BLaER1 treated with 17β-estradiol and CSF1 and Interleukin-3, amounts not matched to agents 10 nM and 100 nM (cell line): ENCODE data around the gene LRRC14B.
A peak's percentile ranks its signal among the peaks of the same experiment; 100 is the strongest.

ENCODE experiments used
- H3K27ac ChIP-seq, 11 experiments: shearing (Covaris generic); formaldehyde crosslinking; 2 replicates each; pipeline ENCODE4 v1.8.1; 2022
- H3K27me3 ChIP-seq, 11 experiments: shearing (Covaris generic); formaldehyde crosslinking; 2 replicates each; pipeline ENCODE4 v1.8.1; 2022
- H3K36me3 ChIP-seq, 11 experiments: shearing (Covaris generic); formaldehyde crosslinking; 2 replicates each; pipeline ENCODE4 v1.8.1; 2022
- H3K4me1 ChIP-seq, 10 experiments: shearing (Covaris generic); formaldehyde crosslinking; 2 replicates each; pipeline ENCODE4 v1.8.1; 2022
- H3K4me2 ChIP-seq, 11 experiments: shearing (Covaris generic); formaldehyde crosslinking; 2 replicates each; pipeline ENCODE4 v1.8.1; 2022
- H3K4me3 ChIP-seq, 10 experiments: shearing (Covaris generic); formaldehyde crosslinking; 2 replicates each; pipeline ENCODE4 v1.8.1; 2022
- H3K9ac ChIP-seq, 11 experiments: shearing (Covaris generic); formaldehyde crosslinking; 2 replicates each; pipeline ENCODE4 v1.8.1; 2022
- H3K9me3 ChIP-seq, 11 experiments: shearing (Covaris generic); formaldehyde crosslinking; replicated peaks in 1 of 11; 2 replicates each; pipeline ENCODE4 v1.8.1; 2022
- H4K20me1 ChIP-seq, 11 experiments: shearing (Covaris generic); formaldehyde crosslinking; 2 replicates each; pipeline ENCODE4 v1.8.1; 2022
- Cebpa-rat ChIP-seq, 11 experiments: shearing (Covaris generic); IDR thresholded peaks; 2 replicates each; pipeline ENCODE4 v1.8.1; 2022

Gene LRRC14B

GRCh38 chr5:200985-201384 lies 9.7 kb downstream of the LRRC14B start:
- Histone ChIP-seq H3K4me1 (peaks cover 8 to 52% (median 40%) of the 10 kb centered on the region in 10 experiments; a peak in 18 of 20 replicates), H3K9ac (peak overlapping the region in 3 of 11 experiments; percentile 1 to 10 (median 6); a peak in 1 of 22 replicates), H3K27ac (peak overlapping the region in 4 of 11 experiments; percentile 32 to 60 (median 48); a peak in 5 of 22 replicates), H3K9me3 (no peaks in the 10 kb centered on the region), H3K36me3 (peaks cover 27 to 49% (median 34%) of the 10 kb centered on the region in 11 experiments), H4K20me1 (peaks cover 0 to 46% (median 23%) of the 10 kb centered on the region in 11 experiments; a peak in 17 of 22 replicates), H3K27me3 (no peaks in the 10 kb centered on the region), H3K4me2 (peak overlapping the region in 9 of 11 experiments; percentile 41 to 76 (median 70); a peak in 18 of 22 replicates), H3K4me3 (no peak overlapping the region)
- TF ChIP-seq Cebpa-rat (IDR thresholded peaks at IDR 0.05): no peak

- Histone ChIP-seq H3K27ac (peak overlapping the region in 2 of 11 experiments; percentile 20 to 26; a peak in 2 of 22 replicates), H4K20me1 (peaks cover 4 to 53% (median 27%) of the 10 kb centered on the region in 11 experiments; a peak in 16 of 22 replicates), H3K27me3 (no peaks in the 10 kb centered on the region), H3K9ac (0 out of 22 replicates have a peak overlapping the region, but pooled peaks of 1 of the 11 experiments have one; percentile 14), H3K36me3 (peaks cover 31 to 53% (median 40%) of the 10 kb centered on the region in 11 experiments), H3K9me3 (no peaks in the 10 kb centered on the region), H3K4me3 (no peak overlapping the region), H3K4me1 (peaks cover 9 to 57% (median 43%) of the 10 kb centered on the region in 10 experiments), H3K4me2 (peak overlapping the region; percentile 1 to 76 (median 66); a peak in 17 of 22 replicates)
- no peak for TF ChIP-seq Cebpa-rat (IDR thresholded peaks at IDR 0.05)
Measured at GRCh38 chr5:201672-202071, 10.4 kb downstream of the LRRC14B start.

- Histone ChIP-seq H3K36me3 (peaks cover 31 to 54% (median 43%) of the 10 kb centered on the region in 11 experiments), H4K20me1 (peaks cover 12 to 70% (median 43%) of the 10 kb centered on the region in 11 experiments; a peak in 17 of 22 replicates), H3K4me3 (no peak overlapping the region)
Measured at GRCh38 chr5:203246-203930, 12.1 kb downstream of the LRRC14B start.

GRCh38 chr5:204001-204400 lies 12.7 kb downstream of the LRRC14B start:
- no peak overlapping the region for H3K4me3 ChIP-seq
- H3K9ac ChIP-seq: no peak overlapping the region
- no peak for TF ChIP-seq Cebpa-rat (IDR thresholded peaks at IDR 0.05)
- peaks cover 31 to 52% (median 43%) of the 10 kb centered on the region in 11 experiments for H3K36me3 ChIP-seq
- no peaks in the 10 kb centered on the region for H3K9me3 ChIP-seq
- H3K27ac ChIP-seq: peak overlapping the region in 1 of 11 experiments; percentile 12; a peak in 1 of 22 replicates
- no peak overlapping the region for H3K4me2 ChIP-seq
- peaks cover 23 to 69% (median 58%) of the 10 kb centered on the region in 10 experiments for H3K4me1 ChIP-seq
- H3K27me3 ChIP-seq: no peaks in the 10 kb centered on the region
- H4K20me1 ChIP-seq: peaks cover 12 to 76% (median 42%) of the 10 kb centered on the region in 11 experiments; a peak in 17 of 22 replicates

More at GRCh38 chr5:203246-203930, 12.1 kb downstream of the LRRC14B start:
- Histone ChIP-seq H3K9me3 (no peaks in the 10 kb centered on the region), H3K27me3 (no peaks in the 10 kb centered on the region), H3K4me1 (peaks cover 23 to 69% (median 58%) of the 10 kb centered on the region in 10 experiments), H3K4me2 (no peak overlapping the region), H3K27ac (peak overlapping the region in 1 of 11 experiments; percentile 12; a peak in 1 of 22 replicates), H3K9ac (no peak overlapping the region)
- no peak for TF ChIP-seq Cebpa-rat (IDR thresholded peaks at IDR 0.05)

GRCh38 chr5:204462-204861 lies 13.2 kb downstream of the LRRC14B start:
- Histone ChIP-seq H3K27ac (no peak overlapping the region), H3K4me2 (no peak overlapping the region), H3K4me3 (no peak overlapping the region), H3K36me3 (peaks cover 31 to 51% (median 43%) of the 10 kb centered on the region in 11 experiments), H3K9me3 (no peaks in the 10 kb centered on the region), H4K20me1 (peaks cover 12 to 78% (median 41%) of the 10 kb centered on the region in 11 experiments; a peak in 17 of 22 replicates), H3K9ac (no peak overlapping the region), H3K27me3 (no peaks in the 10 kb centered on the region), H3K4me1 (peaks cover 23 to 65% (median 57%) of the 10 kb centered on the region in 10 experiments)
- TF ChIP-seq Cebpa-rat (IDR thresholded peaks at IDR 0.05): no peak

GRCh38 chr5:204966-205670 lies 13.8 kb downstream of the LRRC14B start:
- H3K9ac ChIP-seq: no peak overlapping the region
- no peak for TF ChIP-seq Cebpa-rat (IDR thresholded peaks at IDR 0.05)
- H3K4me3 ChIP-seq: no peak overlapping the region
- no peaks in the 10 kb centered on the region for H3K27me3 ChIP-seq
- H3K27ac ChIP-seq: no peak overlapping the region
- H3K4me1 ChIP-seq: peaks cover 23 to 65% (median 54%) of the 10 kb centered on the region in 10 experiments
- H3K36me3 ChIP-seq: peaks cover 31 to 51% (median 43%) of the 10 kb centered on the region in 11 experiments
- H3K9me3 ChIP-seq: no peaks in the 10 kb centered on the region
- H3K4me2 ChIP-seq: no peak overlapping the region
- peaks cover 16 to 78% (median 35%) of the 10 kb centered on the region in 11 experiments; a peak in 17 of 22 replicates for H4K20me1 ChIP-seq

GRCh38 chr5:206406-206805 lies 15.1 kb downstream of the LRRC14B start:
- no peak for TF ChIP-seq Cebpa-rat (IDR thresholded peaks at IDR 0.05)
- Histone ChIP-seq H4K20me1 (peaks cover 16 to 70% (median 32%) of the 10 kb centered on the region in 11 experiments; a peak in 17 of 22 replicates), H3K4me3 (no peak overlapping the region), H3K9ac (0 out of 22 replicates have a peak overlapping the region, but pooled peaks of 2 of the 11 experiments have one; percentile 12 to 28), H3K4me2 (peak overlapping the region in 9 of 11 experiments; percentile 60 to 82 (median 76); a peak in 16 of 22 replicates), H3K36me3 (peaks cover 31 to 51% (median 43%) of the 10 kb centered on the region in 11 experiments), H3K4me1 (peaks cover 22 to 55% (median 42%) of the 10 kb centered on the region in 10 experiments), H3K9me3 (no peaks in the 10 kb centered on the region), H3K27me3 (no peaks in the 10 kb centered on the region), H3K27ac (peak overlapping the region in 4 of 11 experiments; percentile 5 to 54 (median 40); a peak in 5 of 22 replicates)

- Histone ChIP-seq H3K4me1 (peaks cover 15 to 49% (median 36%) of the 10 kb centered on the region in 10 experiments), H4K20me1 (peaks cover 15 to 63% (median 29%) of the 10 kb centered on the region in 11 experiments; a peak in 16 of 22 replicates), H3K4me2 (peak overlapping the region; percentile 60 to 82 (median 74)), H3K9ac (peak overlapping the region in 4 of 11 experiments; percentile 3 to 29 (median 22); a peak in 7 of 22 replicates), H3K36me3 (peaks cover 31 to 51% (median 43%) of the 10 kb centered on the region in 11 experiments), H3K4me3 (0 out of 20 replicates have a peak overlapping the region, but pooled peaks of 1 of the 10 experiments have one; percentile 15), H3K27me3 (no peaks in the 10 kb centered on the region), H3K27ac (peak overlapping the region in 6 of 11 experiments; percentile 5 to 54 (median 26); a peak in 8 of 22 replicates), H3K9me3 (no peaks in the 10 kb centered on the region)
- TF ChIP-seq Cebpa-rat (IDR thresholded peaks at IDR 0.05): no peak
Measured at GRCh38 chr5:206927-207536, 15.7 kb downstream of the LRRC14B start.
